GM18499 (cell line): ENCODE measurements around the gene THADA.
A peak's percentile ranks its signal among the peaks of the same experiment; 100 is the strongest.
"Not testable (repeated sequence)": the region's sequence is repeated elsewhere in the genome, so short reads cannot be mapped to it uniquely, and the experiment has no call there.

Experiments
- ATAC-seq: cut with Tn5 transposase; IDR thresholded peaks from one replicate; pipeline ENCODE4 v1.9.1; 2021; ENCODE audit warnings: moderate number of reproducible peaks; ENCODE audit not compliant: insufficient read depth, unreplicated experiment

THADA gene, protein sequence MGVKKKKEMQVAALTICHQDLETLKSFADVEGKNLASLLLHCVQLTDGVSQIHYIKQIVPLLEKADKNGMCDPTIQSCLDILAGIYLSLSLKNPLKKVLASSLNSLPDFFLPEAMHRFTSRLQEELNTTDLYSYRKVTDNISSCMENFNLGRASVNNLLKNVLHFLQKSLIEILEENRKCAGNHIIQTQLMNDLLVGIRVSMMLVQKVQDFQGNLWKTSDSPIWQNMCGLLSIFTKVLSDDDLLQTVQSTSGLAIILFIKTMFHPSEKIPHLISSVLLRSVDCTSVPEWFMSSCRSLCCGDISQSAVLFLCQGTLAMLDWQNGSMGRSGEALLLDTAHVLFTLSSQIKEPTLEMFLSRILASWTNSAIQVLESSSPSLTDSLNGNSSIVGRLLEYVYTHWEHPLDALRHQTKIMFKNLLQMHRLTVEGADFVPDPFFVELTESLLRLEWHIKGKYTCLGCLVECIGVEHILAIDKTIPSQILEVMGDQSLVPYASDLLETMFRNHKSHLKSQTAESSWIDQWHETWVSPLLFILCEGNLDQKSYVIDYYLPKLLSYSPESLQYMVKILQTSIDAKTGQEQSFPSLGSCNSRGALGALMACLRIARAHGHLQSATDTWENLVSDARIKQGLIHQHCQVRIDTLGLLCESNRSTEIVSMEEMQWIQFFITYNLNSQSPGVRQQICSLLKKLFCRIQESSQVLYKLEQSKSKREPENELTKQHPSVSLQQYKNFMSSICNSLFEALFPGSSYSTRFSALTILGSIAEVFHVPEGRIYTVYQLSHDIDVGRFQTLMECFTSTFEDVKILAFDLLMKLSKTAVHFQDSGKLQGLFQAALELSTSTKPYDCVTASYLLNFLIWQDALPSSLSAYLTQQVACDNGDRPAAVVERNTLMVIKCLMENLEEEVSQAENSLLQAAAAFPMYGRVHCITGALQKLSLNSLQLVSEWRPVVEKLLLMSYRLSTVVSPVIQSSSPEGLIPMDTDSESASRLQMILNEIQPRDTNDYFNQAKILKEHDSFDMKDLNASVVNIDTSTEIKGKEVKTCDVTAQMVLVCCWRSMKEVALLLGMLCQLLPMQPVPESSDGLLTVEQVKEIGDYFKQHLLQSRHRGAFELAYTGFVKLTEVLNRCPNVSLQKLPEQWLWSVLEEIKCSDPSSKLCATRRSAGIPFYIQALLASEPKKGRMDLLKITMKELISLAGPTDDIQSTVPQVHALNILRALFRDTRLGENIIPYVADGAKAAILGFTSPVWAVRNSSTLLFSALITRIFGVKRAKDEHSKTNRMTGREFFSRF (N-terminal part only)

DNA sequence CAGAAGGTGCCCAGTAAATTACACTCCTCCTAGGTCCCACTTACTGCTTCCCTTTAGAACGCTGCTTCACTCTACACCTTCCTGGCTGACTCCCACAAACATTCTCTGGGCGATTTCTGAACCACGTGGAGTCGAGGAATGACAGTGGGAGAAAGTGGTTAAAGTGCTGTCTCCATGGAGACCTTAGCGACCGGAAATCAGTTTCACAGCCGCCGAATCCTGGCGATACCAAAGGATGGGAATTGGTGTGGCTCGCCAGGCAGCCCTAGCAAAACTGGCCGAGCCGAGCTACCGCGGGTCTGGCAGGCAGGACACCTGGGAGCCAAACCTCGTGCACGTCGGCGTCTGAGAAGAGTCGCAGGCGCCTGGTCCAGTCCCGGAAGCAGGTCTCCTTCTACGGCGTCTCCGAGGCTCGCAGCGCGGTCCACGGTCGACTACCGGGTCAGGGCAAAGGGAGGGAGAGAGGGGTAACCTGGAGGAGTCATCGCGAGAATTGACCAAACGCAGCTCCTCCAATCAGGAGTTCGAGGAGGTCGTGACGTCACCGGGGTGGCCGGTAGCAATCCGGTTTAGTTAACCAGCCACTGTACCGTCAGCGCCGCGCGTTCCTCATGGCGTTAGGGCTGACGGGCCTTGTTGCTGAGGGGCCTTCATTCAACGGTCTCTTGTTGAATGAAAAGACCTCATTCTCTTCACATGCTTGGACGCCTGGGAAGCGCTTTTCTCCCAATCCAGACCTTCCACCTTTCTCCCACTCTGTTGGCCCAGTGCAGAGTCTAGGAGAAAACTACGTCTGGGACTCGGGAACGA lies at the start of gene THADA:
Gene THADA, minus strand, starts transcription at position 436 of the 810 bp plus-strand sequence. CDS start 3,646 bp downstream, outside the sequence.
- peak; percentile 95 for ATAC-seq

DNA sequence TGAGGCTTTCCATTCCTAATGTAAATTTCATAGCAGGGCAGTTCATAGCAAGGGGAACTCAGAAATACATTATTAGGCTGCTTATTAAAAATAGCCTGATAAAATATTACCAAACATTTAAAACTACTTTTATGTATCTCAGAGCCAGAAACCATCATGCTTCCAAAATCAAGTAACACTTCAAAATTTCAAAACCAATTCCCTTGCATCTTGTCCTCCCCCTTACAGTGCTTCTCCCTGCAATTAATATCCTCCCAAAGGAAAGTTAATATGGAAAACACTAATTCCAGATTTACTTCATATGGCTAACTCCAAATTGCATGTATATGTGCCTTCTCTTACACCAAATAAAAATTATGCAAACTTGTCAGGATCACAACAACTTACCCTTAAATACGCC lies 47.8 kb upstream of the THADA start:
- no peak for ATAC-seq

DNA sequence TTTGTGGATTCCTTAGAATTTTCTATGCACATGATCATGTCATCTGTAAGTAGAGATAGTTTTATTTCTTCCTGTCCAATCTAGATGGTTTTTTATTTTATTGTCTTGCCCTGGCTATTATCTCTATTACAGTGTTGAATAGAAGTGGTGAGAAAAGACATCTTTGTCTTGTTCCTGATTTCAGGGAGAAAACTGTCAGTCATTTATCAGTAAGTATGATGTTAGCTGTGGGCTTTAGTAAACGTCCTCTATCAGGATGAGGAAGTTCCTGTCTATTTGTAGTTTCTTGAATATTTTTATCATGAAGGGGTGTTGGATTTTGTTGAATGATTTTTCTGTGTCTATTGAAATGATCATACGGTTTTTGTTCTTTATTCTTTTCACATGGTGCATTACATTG lies 46.5 kb upstream of the THADA start:
- ATAC-seq, result no peak

DNA sequence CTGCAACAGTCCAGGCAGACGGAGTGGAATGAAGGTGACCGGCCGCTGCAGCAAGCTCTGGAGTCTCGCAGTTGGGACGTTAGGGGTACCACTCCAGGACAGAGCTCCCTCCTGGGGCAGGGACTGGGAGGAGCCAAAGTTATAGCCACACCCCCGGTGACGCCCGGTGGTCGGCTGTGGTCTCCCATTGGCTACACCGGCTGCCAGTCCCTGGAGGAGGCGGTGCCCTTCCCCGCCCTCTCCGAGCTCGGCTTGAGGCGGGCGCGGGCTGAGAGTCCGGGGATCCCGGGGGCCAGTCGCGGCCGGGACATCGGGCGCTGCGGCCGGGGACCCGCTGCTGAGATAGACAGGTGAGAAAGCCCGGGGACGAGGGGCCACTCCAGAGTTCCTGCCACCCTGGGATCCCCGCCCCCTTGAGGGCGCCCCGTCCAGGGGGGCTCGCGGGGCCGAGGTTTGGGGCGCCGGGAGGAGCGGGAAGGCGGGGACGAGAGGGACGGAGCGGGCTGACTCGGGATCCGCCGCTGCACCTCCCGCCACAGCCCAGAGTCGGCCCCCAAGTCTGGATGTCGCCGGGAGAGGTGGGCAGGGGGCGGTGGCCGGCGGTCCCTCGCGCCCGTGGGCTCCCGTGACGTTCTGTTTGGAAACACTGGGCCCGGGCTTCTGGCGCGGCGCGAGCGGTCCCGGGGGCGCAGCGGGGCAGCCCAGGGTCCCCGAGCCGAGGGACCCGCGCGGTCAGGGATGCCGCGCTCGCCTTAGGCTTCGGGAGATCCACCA lies 41.4 kb upstream of the THADA start, which contains the start of gene PLEKHH2:
Gene PLEKHH2, plus strand, starts transcription at position 231 of the 774 bp plus-strand sequence. CDS start 7,414 bp downstream, outside the sequence.
- peak; percentile 84 for ATAC-seq

DNA sequence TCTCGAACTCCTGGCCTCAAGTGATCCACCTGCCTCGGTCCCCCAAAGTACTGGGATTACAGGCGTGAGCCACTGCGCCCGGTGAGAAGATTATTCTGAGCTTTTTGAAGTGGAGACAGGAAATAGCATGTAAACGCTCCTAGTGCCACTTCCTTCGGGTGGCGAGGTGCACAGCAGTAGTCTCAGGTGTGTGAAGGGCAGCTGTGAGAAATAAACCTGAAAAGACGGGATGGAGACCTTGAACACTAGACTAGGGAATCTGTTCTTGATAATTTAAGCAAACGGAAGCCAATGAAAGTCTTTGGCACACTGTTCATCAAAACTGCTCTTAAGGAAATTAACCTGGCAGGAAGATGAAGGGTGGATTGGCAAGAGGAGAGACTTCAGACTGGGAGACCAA lies 40.8 kb upstream of the THADA start:
- no peak for ATAC-seq

DNA sequence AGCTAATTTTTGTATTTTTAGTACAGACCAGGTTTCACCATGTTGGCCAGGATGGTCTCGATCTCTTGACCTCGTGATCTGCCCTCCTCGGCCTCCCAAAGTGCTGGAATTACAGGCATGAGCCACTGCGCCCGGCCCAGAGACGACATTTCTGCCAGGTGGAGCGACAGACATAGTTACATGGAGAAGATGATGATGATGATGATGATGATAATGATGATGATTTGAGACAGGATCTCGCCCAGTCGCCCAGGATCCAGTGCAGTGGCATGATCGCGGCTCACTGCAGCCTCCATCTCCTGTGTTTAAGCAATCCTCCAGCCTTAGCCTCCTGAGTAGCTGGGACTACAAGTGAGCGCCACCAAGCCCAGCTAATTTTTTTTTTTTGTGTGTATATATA lies 40.3 kb upstream of the THADA start:
- not testable (repeated sequence) for ATAC-seq

DNA sequence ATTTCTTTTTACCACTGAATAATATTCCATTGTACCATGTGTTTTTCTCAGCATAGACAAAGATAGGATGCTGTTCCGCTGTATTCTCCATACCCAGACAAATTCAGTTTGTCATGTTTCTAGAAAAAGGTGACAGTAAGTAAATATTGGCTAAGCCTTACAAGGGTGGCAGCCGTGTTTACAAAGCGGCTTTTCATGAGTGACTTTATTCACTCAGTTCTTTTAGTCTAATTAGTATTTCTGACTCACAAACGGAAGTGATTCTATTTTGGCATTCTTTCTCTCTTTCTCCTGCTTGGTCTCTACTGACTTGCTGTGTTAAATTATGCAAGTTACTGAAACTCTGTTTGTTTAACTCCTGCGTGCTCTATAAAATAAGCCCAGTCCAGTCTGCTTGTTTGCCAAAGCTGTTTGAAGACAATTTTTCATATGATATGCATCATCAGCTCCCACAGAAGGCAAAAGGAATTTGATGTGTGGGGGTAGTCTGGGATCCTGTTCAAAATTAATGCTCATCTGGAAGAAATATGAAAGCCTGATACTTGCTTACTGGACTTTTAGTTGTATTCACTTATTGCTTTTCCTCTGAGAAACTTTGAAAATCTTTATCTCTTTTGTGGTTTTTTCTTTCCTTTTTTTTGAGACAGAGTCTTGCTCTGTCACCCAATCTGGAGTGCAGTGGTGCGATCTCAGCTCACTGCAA lies 38.9 kb upstream of the THADA start:
- ATAC-seq, result no peak

DNA sequence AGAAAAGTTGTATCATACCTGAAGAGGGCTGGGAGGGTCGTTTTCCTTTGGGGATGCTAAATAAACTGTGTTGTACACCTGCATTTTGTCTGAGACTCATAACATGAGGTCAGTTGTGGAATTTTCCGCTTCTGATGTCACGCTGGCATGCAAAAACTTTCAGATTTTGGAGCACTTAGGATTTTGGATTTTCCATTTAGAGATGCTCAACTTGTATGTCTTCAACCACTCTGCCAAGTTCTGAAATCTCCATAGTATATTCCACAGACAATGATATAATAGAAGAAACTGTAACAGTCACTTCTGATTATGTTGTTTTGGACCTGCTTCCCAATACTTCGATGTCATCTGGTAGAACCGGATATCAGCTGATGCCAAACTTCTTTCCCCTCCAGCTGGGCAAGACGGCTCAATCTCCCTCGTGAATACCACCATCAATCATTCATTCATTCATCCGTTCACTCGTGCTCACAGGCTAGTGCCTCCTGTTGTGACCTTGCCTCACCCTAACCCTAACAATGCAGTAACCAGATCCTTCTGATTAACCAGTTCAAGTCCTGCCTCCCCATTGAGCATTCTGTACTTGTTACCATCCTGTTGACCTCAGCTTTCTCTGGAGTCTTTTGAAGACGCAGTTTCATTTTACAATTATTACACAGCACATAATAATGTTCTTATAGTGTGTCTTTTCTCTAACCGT lies 35.9 kb upstream of the THADA start:
- no peak for ATAC-seq

DNA sequence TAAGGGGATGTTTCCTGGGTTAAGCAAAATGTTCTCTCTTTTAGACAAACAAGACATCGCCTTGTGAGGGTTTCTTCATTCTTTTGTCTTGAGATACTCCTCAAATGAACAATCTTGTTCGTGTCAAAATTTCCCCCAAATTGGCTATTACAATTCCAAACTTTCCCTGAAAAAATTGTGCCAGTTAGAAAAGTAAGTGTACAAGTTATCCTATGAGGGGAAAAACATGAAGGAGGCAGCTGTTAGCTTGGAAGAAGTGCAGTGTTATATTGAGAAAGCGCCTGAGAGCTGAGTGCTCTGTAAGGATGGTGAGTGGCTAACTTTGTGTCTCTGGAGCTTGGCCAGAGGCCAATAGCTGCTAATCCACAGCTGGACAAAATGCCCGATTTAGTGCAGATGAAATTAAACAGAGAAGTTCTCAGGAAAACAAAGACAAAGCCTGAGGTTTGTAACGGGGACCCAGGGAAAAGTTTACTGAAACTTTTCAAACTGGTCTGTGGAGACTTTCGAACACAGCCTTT lies 27.2 kb upstream of the THADA start:
- ATAC-seq, result no peak

DNA sequence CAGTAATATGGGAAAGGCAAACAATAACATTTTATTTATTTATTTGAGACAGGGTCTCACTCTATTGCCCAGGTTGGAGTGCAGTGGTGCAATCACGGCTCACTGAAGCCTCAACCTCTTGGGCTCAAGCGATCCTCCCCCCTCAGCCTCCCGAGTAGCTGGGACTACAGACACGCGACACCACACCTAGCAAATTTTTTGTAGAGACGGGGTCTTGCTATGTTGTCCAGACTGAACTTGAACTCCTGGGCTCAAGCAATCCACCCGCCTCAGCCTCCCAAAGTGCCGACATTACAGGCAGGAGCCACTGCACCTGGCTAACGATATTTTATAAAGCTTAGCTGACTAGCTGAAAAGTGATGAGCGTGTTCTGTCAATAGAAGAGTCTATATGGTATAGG lies 23.7 kb upstream of the THADA start:
- ATAC-seq, result no peak

DNA sequence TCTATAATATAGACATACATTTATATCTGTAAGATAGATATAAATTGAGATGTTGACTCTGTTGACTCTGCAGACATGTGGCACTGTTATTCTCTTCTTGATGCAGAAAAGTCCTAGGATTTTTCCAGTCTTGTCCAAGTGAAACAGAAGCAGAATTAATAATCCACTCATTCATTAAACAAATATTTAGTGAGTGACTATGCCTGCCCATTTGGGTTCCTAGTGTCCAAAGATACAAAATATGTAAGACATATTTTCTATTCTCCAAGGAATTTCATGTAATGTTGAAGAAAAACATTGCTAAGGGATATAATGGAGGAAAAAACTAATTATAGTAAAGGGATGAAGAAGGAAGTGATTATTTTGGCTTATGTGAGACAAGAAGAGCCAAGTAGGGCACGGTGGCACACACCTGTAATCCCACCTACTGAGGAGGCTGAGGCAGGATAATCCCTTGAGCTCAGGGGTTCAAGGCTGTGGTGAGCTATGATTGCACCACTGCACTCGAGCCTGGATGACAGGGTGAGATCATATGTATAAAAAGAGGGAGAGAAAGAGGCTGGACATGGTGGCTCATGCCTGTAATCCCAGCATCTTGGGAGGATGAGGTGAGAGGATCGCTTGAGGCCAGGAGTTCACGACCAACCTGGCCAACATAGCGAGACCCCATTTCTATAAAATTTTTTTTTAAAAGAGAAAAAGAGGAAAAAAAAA lies 21.3 kb upstream of the THADA start:
- no peak for ATAC-seq

DNA sequence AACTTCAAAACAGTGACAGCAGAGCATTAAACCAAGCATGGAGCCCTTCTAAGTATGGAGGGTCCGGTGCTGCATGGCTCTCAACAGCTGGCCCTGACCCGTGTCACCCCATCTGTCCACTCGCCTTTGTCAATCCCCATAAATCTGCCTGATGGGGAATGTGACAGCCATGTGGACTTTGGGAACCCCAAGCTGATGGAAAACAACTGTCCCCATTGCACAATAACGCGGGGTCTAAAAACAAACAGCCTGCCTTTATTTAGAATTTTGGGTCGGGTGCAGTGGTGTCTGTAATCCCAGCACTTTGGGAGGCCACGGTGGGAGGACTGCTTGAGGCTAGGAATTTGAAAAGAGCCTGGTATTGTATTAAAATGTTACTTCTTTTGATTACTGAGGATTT lies 17.1 kb upstream of the THADA start:
- ATAC-seq, result no peak

DNA sequence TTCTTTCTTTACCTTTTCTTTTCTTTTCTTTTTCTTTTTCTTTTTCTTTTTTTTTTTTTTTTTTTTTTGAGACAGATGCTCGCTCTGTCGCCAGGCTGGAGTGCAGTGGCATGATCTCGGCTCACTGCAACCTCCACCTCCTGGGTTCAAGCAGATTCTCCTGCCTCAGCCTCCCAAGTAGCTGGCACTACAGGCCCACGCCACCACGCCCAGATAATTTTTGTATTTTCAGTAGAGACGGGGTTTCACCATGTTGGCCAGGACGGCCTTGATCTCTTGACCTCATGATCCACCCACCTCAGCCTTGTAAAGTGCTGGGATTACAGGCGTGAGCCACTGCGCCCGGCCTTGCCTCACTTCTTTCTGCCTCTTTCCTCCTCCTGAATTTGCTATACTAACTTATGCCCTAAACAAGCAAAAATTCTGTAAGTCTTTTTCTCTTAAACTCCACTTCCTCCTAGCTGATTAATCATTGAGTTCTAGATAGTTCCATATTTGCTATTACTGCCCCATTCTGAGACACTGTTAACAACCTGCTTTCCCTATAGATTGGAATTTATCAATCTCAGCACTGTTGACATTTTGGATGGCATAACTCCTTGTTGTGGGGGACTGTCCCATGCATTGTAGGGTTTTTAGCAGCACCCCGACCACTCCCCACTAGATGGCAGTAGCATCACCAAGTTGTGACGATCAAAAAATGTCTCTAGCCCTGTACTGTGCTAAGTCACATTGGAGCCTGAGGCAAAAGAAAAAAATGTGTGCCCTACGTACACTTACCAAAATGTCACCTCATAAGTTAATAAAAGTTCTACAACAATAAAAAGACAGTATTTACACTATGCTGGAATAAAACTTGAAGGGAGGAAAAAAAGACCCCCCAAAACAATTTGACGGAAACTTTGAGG lies 16.4 kb upstream of the THADA start:
- ATAC-seq, result no peak

DNA sequence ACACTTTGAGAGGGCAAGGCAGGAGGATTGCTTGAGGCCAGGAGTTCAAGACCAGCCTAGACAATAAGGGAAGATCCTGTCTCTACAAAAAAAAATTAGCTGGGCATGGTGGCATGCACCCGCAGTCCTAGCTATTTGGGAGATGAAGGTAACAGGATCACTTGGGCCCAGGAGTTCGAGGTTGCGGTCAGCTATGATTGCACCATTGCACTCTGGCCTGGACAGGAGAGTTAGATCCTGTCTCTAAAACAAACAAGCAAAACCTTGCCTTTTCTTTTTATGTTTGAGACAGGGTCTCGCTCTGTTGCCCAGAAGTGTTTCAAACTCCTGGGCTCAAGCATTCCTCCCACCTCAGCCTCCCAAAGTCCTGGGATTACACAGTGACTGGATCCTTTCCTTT lies 14.5 kb upstream of the THADA start:
- no peak for ATAC-seq

DNA sequence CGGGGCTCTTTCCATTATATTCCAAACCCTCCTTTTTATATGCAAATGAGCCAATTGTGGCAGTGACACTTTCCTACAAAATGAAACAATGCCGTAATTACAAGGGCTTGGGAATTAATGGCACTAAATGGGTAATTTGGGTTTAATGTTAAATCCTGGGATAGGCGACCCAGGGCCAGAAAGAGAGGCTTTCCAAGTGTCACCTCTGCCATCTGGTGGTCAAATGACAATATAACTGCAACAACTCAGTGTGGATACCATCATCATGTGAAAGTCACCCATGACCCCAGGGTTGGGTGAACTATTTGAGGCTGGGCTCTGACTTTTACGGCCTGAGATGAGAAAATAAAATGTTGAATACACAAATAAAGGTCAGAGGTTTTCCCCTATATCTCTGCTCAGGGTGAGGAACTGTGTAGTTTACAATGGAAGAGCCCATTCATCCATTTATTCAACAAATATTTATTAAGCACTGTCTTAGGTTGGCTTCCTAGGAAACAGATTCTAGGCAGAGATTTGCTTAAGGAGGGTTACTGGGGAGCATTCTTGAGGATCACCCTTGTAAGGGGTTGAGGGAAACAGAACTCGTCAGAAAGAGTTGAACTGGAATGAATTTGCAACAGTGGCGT lies 13.6 kb upstream of the THADA start:
- no peak for ATAC-seq
